ENCODE data around the gene MAGEA12.
A peak's percentile ranks its signal among the peaks of the same experiment; 100 is the strongest.
"Not testable (repeated sequence)": the region's sequence is repeated elsewhere in the genome, so short reads cannot be mapped to it uniquely, and the experiment has no call there.

The MAGEA12 gene

GRCh38 chrX:152738560-152738959 lies 5.0 kb downstream of the MAGEA12 start:
- no peak for TF ChIP-seq PPARA (CRISPR knock-in tag; IDR thresholded peaks at IDR 0.05; ENCODE audit: borderline replicate concordance)
- no peak for TF ChIP-seq ZFP30 (CRISPR knock-in tag; IDR thresholded peaks at IDR 0.05)
- TF ChIP-seq BACH2 (CRISPR knock-in tag; IDR thresholded peaks at IDR 0.05; ENCODE audit: borderline replicate concordance), result no peak
- no peak for TF ChIP-seq TCF4 (CRISPR knock-in tag; IDR thresholded peaks at IDR 0.05; ENCODE audit: borderline replicate concordance)
- TF ChIP-seq ARNTL (CRISPR knock-in tag; IDR thresholded peaks at IDR 0.05; ENCODE audit: borderline replicate concordance, low read depth), result no peak
- TF ChIP-seq ZFP3 (CRISPR knock-in tag; IDR thresholded peaks at IDR 0.05), result no peak
- TF ChIP-seq CSRNP3 (CRISPR knock-in tag; IDR thresholded peaks at IDR 0.05), result no peak
- TF ChIP-seq ZNF8 (CRISPR knock-in tag; IDR thresholded peaks at IDR 0.05), result no peak
- TF ChIP-seq GLIS3 (CRISPR knock-in tag; IDR thresholded peaks at IDR 0.05), result no peak
- TF ChIP-seq ISL1 (CRISPR knock-in tag; IDR thresholded peaks at IDR 0.05), result no peak
- no peak for TF ChIP-seq ZNF70 (CRISPR knock-in tag; IDR thresholded peaks at IDR 0.05)
- TF ChIP-seq ESRRG (CRISPR knock-in tag; IDR thresholded peaks at IDR 0.05), result no peak
- no peak for TF ChIP-seq RARB (CRISPR knock-in tag; IDR thresholded peaks at IDR 0.05)
- TF ChIP-seq ZNF565 (CRISPR knock-in tag; conservative IDR thresholded peaks at IDR 0.05; ENCODE audit: low read depth), result no peak
- ATAC-seq, result no peak

DNA sequence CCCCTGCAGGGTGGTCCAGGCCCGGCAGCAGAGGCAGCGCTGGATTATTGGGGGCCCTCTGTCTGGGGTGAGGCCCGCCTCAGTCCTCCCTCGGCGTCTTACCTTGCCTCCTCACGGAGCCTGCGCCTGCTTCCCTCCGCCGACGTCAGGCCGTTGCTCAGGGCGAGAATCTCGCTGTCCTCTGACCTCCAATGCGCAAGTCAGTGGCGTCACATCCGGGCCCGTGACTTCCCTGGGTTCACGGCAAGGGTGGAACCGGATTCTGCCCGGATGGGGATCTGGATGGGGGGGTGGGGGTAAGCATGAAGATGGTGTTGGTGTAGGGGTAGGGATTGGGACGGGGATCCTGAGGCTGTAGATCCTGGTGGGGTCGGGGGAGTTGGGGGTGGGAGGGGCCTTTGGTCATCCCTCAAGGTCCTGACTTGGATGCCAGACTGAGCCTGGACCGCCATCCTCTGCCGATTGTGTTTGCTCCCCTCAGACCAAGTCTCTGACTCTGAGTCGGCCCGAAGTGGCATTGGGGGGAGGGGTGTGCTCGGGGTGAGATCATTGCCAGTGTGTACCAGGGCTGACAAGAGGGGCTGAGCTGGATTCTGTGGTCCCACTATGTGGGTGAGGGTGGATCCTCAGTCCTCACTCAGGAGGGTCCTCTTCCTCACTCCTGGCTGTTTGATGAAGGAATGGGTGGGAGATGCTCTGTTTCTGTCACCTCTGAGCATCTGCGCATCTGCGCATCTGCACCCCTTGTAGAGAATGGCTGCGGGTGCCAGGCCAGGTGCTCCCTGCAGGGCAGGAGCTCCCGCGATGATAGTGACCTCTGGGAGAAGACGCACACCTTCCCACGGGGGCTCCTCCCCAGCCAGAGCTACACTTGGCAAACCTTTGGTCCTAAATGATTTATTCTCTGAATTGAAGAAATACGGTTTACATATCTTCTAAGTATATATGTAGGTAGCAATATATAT lies 20.4 kb downstream of the MAGEA12 start, which contains the start of gene MAGEA2:
Gene MAGEA2 (minus strand): TSS at position 157 of the 965 bp plus-strand sequence. CDS start 2,479 bp downstream, outside the sequence.
- ATAC-seq, result peak; percentile 90

DNA sequence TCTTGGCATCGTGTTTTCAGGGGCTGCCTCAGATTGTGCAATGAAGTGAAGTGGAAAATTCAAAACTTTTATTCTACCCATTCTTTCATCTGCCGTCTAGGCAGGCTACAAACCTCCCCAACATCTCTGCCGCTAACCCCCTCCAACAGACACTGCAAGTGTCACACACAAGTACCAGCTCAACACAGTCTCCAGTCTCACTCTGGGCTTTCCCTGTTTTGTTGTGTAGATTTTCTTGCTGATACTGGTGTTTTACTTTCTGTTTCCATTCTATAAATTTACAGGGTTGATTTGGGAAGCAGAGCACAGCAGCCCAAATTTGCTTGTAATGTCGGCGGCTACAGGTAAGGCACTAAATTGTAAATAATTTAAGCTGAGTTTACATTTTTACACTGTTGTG lies 21.3 kb downstream of the MAGEA12 start:
- ATAC-seq, result not testable (repeated sequence)

- not testable (repeated sequence) for ATAC-seq
Observed at GRCh38 chrX:152758918-152759317, 25.4 kb downstream of the MAGEA12 start, which contains the start of gene CSAG3. Gene CSAG3 (plus strand): TSS chrX:152759218.

GRCh38 chrX:152759544-152759943 lies 26.0 kb downstream of the MAGEA12 start:
- not testable (repeated sequence) for ATAC-seq

GRCh38 chrX:152761582-152761981 lies 28.0 kb downstream of the MAGEA12 start:
- ATAC-seq, result not testable (repeated sequence)

DNA sequence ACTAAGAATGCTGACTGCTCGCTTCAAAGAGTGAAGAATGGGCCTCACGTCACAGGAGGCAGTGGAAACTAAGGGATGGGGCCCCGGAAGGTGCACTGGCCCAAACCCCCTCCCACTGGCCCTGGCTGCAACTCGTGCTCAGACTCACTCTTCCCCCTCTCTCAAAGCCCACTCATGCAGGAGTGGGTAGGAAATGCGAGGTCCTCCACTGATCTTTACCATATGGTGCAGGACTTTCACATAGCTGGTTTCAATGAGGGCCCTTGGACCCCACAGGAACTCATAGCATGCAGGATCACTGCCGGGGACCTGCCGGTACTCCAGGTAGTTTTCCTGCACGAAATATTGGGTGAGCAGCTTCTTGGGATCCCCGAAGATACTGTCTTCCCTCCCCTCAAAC lies 33.0 kb downstream of the MAGEA12 start:
- not testable (repeated sequence) for ATAC-seq

- peak; percentile 99 for ATAC-seq
Observed at GRCh38 chrX:152769549-152770289, 36.2 kb downstream of the MAGEA12 start, which contains the start of gene MAGEA6. Gene MAGEA6 (minus strand): TSS chrX:152769689. CDS start chrX:152767650, 2,039 bp downstream.

DNA sequence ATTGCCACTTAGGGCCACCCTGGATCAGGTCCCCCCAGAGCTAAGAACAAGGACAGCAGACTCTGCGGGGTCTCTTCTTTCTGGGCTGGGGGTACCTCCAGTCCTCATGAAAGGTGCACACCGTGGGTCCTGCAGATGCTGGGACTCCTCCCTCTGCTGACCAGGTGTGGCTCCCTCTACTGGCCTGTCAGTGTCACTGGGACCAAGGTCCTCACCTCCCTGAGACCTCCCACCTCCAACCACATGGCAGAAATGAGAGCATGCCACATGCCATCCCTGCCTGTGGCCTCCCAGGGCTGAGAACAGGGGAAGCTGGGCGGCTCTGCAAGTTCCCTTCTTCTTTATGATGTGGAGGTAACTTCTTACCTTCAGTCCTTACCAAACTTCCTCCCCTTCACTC lies 53.5 kb downstream of the MAGEA12 start:
- ATAC-seq, result peak; percentile 86

Measured in SK-N-SH treated with all-trans-retinoic acid at 6 μM for 48 hours (cell line).